ENCODE results near the gene TRAF3.
A peak's percentile ranks its signal among the peaks of the same experiment; 100 is the strongest.
"Not testable (repeated sequence)": the region's sequence is repeated elsewhere in the genome, so short reads cannot be mapped to it uniquely, and the experiment has no call there.

Gene TRAF3

GRCh38 chr14:102913341-102914211 lies 136.3 kb downstream of the TRAF3 start:
- no peak for DNase-seq

DNA sequence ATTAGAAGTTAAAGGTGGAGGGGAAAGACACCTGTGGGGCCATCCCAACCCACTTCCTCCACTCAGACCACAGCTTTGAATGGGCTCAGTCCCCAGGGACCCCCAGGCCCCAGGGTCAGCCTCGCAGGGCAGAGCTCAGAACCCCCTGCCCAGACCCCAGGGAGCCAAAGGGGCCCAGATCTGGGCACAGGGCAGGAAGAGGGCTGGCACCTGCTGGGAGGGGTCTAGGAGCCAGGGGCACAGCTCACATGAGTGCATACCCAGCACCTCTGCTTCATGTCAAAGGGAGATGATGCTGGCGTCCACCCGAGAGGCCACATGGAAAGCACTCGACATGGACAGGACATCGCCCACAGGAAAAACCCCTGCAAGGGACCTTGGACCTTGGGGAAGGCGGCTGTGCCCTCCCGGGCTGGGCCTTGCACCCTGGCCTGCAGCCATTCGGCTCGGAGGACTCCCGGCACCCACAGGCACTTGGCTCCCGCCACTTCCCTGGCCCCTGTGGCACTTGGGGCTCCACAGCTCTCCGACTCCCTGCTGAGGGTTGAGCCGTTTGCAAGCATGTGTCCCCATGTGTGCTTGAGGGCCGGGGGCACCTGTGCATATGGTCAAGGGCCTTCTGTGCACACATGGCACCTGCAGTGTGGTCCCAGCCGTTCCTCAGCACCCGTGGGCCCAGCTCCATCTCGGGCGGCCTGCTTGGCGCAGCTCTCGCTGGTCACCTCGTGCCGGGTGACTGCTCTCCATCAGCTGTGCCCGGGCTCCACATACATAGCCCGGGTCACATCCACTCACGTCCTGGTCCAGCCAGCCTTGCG lies 137.4 kb downstream of the TRAF3 start:
- DNase-seq = no peak

DNA sequence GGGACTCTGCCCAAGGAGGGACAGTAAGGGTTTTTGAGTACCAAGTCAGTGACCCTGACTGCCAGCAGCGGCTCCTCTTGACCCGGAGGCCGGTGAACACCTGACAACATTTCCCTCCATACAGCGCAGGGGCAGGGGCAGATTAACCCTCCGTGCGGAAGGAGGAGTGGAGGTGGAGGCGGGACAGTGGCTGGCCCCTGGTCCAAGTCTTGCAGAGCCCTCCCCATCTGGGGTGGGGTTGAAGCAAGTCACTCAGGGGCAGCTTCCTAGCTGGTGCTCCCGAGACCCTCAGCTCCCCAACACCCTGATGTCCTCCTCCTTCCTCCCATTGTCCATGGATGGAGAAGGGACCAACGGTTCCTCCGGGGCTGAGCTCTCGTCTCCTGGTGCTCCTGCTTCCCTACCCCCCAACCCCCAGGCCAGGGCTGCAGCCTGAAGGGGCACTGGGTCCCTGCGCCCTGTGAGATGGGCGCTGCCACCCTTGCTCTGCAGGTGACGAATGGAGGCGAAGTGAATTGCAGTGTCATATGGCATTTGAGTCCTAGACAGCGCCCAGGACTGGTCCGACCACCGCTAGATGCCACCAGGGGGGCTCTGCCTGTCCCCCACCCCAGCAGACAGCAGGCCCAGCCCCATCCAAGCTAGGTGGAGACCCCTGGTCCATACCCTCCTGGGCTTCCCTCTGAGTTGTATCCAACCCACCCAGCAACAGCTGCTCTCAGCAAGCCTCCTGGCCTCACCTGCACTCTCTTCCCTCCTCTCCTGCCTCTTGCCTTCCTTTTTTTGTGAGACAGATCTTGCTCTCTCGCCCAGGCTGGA lies 138.3 kb downstream of the TRAF3 start:
- no peak for DNase-seq

- no peak for DNase-seq
Measured at GRCh38 chr14:102916347-102917055, 139.3 kb downstream of the TRAF3 start.

- DNase-seq = no peak
Measured at GRCh38 chr14:102917056-102917385, 139.8 kb downstream of the TRAF3 start.

DNA sequence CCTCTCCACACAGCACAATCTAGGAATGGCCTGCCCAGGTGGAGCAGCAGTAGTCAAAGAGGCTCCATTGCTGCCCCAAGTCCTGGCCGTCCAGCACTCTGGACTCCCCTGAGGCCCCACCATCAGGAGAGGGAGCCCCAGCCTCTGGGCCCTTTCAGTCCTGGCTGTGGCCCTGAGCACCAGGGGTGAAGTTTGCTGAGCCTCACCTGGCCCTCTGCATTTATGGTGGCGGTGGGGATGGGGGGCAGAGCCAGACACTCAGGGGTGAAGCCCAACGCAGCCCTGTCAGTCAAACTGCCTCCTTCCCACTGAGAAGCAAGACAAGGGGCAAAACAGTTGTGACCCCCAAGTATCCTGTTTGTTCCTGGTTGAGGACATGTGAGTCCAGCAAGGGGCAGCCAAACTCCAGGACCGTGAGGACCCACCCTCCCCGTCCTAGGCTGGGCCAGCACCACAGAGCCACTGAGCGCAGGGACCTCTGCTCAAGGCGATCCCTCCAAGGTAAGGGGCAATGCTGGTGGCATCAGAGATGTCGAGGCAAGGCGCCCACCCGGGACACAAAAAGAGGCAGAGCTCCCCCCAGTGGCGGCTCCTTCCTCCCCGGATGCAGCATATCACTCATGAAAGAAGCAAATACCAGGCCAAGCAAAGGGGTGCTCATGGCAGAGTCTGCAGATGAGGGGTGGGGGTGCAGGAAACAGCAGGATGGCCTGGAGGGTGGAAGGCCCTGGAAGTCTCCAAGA lies 140.4 kb downstream of the TRAF3 start:
- DNase-seq = peak; percentile 66

GRCh38 chr14:102918438-102918837 lies 141.2 kb downstream of the TRAF3 start:
- DNase-seq = no peak

GRCh38 chr14:102920273-102920997 lies 143.2 kb downstream of the TRAF3 start:
- no peak for DNase-seq

- no peak for DNase-seq
Measured at GRCh38 chr14:102920998-102921304, 143.7 kb downstream of the TRAF3 start.

DNA sequence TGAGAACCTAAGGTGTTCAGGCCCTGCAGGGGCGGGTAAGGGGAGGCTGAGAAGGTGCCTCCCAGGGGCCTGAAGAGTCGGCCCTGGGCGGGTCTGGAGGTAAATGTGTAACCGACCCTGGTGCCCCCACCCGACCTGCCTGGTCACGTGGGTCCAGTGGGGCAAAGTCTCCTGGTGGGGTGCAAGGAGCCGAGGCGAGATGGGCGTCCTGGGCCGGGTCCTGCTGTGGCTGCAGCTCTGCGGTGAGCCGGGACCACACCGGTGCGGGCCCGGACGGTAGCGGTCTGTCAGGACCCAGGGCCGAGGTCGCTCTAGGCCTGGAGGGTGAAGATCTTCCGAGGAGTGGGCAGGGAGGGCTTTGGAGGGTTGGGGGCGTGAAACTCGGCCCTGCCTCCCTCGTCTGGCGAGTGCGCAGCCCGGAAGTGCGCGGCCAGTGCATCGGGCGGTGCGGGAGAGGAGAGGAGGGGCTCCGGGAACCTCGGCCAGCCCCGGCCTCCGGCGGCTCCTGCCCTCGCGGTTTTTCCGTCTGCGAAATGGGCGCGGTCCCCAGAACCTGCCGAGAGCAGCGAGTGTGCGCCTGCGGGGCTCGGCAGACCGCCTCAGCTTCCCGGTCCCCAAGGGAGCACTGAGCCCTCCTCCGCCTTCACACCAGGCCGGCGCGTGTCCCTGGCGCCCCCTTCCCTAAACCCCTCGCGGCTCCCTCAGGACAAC lies 145.4 kb downstream of the TRAF3 start, which contains the start of gene AMN:
Gene AMN (plus strand): TSS at position 174 of the 711 bp plus-strand sequence. CDS start 26 bp downstream, at position 200.
- DNase-seq = no peak

GRCh38 chr14:102923201-102923924 lies 146.1 kb downstream of the TRAF3 start:
- no peak for DNase-seq

DNA sequence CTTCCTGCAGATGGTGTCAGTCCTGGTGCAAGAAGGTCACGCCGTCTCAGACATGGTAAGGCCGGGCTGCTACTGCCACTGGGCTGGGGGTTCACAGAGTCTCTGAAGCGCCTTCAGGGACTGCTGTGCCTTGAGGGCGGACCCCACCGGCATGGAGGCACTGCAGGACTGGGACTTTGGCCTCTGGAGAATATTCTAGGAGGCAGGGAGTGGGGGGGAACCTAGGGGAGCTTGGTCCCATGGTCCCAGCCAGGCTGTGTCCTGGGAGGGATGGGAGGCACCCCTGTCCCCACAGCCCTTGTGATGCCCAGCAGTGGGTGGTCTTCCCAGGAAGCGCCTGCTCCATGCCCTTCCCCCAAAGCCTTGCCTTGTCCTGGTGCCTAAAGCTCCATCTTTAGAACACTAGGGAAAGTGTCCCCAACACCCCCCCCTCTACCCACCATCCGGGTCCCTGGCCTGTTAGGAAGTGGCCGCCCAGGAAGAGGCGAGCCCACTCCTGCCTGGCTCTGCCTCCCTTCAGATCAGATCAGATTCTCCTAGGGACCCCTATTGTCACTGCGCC lies 146.8 kb downstream of the TRAF3 start:
- no peak for DNase-seq

DNA sequence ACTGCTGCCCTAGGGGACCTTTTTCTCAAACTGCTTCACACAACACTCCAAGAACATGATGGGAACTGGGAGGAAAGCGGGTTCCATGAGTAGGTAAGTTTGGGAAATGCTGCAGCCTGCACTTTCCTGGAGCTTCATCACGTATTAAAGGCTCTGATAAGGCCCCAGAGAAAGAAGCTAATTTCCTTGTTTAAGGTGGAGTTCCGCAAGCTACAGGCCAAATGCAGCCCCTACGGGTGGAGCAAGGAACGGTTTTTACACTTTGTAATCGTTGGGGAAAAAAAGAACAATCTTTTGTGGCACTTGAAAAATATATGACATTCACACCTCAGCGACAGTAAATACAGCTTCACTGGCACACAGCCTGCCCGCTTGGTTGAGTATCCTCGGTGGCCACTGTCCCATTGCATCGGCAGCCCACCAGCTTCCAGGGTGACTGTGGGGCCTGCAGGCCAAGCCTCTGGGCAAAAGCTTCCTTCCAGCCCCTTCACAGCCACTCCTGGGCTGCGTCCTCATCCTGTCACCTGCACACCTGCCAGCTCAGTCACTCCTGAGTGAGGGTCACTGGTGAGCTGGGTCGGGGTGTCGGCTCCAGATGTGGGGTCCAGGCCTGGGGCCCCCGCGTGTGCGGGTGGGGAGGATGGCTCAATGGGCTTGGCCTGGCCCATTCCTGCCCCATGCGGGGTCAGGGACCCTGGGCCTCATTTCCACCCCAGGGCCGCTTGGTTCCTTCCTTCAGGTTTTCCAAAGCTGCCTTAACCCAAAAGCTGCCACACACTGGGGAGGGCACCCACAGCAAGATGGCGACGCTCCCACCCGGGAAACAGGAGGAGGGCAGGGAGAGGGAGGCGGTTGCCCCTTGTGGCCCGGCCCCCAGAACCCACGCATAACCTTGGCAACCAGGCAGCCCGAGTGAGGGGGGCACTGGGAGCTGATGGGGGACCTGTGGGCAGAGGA lies 147.7 kb downstream of the TRAF3 start:
- DNase-seq = no peak

GRCh38 chr14:102925646-102926045 lies 148.4 kb downstream of the TRAF3 start:
- DNase-seq = no peak

- DNase-seq = no peak
Measured at GRCh38 chr14:102926104-102926503, 148.9 kb downstream of the TRAF3 start.

DNA sequence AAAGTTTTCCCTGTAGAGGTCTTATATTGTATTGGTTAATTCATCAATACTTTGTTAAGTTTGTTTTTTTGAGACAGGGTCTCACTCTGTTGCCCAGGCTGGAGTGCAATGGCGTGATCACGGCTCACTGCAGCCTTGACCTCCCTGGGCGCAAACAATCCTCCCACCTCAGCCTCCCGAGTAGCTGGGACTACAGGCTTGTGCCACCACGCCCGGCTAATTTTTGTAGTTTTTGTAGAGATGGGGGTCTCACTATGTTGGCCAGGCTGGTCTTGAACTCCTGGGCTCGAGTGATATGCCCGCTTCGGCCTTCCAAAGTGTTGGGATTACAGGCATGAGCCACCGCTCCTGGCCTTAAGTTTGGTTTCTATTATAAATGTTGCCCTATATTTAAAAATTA lies 149.6 kb downstream of the TRAF3 start:
- not testable (repeated sequence) for DNase-seq

- no peak for DNase-seq
Measured at GRCh38 chr14:102927346-102927877, 150.2 kb downstream of the TRAF3 start.

DNA sequence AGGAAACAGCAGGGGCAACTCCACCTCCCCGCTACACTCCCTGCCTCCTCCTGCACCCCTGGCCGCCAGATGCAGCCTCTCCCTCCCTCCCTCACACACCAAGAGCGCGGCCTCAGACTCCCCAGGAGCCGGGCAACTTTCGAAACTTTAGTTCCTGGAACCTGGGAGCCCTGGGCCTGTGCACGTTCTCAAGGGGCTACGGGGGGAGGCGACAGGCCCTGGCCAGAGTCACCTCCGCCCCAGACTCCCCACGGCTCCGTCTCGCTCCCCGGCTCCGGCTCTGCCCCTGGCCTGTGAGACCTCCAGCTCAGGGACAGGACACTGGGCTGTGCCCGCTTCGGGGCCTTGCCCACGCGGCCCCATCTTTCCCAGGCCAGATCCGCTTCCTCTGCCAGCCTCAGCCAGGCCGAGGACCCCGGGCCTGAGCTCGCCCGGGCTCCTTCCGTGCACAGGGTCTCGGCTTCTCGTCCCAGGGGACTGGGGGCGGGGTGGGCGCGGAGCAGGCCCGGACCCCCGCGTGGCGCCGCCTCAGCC lies 150.7 kb downstream of the TRAF3 start:
- no peak for DNase-seq

Measured in stimulated activated CD4-positive, alpha-beta T cell treated with anti-CD3 and anti-CD28 coated beads, Interleukin-4, amount 100 ng/mL, for 1 hour (primary cell).